Fibroblast of skin of left biceps (primary cell): ENCODE results near the gene WDR37.
A peak's percentile ranks its signal among the peaks of the same experiment; 100 is the strongest.
"Not testable (repeated sequence)": the region's sequence is repeated elsewhere in the genome, so short reads cannot be mapped to it uniquely, and the experiment has no call there.

Experiments
- DNase-seq, 2 experiments: peaks; one replicate each; pipeline ENCODE4 v3.0.0-alpha.2; 2013; ENCODE audit warnings: low read depth in 2 of 2

Gene WDR37

GRCh38 chr10:1056326-1057105 lies at the start of gene WDR37:
Gene WDR37, plus strand, starts transcription at chr10:1056385. Its CDS starts 15,771 bp downstream, at chr10:1072156.
- peak; percentile 21 to 45 for DNase-seq

DNA sequence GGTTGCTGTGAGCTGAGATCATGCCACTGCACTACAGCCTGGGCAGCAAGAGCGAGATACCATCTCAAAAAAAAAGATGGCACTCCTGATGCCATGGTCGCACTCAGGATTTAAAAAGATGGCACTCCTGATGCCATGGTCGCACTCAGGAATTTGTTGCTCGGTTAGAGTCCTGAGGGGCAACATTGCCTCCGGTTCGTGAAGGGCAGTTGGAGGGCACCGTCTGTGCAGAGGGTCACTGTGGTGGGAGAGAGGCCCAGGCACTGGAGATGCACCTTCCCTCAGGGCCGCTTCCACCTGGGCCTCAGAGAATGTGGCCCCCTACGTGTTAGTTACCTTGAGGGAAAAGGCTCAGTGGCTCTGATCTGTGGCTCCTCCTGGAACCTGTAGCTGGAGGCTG lies 49.6 kb upstream of the WDR37 start:
- DNase-seq = no peak

GRCh38 chr10:1007583-1007982 lies 48.6 kb upstream of the WDR37 start:
- DNase-seq = no peak

- DNase-seq = no peak
Observed at GRCh38 chr10:1009071-1009494, 47.1 kb upstream of the WDR37 start.

GRCh38 chr10:1009947-1010346 lies 46.2 kb upstream of the WDR37 start:
- DNase-seq = not testable (repeated sequence)

- no peak for DNase-seq
Observed at GRCh38 chr10:1010703-1011102, 45.5 kb upstream of the WDR37 start.

DNA sequence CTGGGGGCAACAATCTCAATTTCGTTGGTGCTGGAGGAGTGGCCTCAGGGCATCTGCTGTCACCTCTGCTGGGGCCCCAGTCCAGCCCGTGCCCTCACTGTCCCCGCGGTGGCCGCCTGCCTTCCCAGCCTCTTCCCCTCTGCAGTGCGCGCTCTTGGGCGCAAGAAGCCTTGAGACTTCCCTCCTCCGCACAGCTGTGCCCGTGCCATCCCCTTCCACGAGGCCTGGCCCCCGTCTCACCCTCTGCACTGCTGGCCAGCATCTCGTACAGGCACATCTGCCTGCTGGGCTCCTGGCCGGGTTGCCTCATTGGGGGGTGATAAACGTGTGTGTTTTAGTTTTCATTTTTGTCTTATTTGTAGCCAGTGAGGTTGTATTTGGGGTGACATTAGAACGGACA lies 44.5 kb upstream of the WDR37 start:
- no peak for DNase-seq

GRCh38 chr10:1015688-1016087 lies 40.5 kb upstream of the WDR37 start:
- no peak for DNase-seq

GRCh38 chr10:1019362-1019761 lies 36.8 kb upstream of the WDR37 start:
- no peak for DNase-seq

- no peak for DNase-seq
Observed at GRCh38 chr10:1020460-1020859, 35.7 kb upstream of the WDR37 start.

- no peak for DNase-seq
Observed at GRCh38 chr10:1020958-1021357, 35.2 kb upstream of the WDR37 start.

GRCh38 chr10:1022413-1022812 lies 33.8 kb upstream of the WDR37 start:
- DNase-seq = no peak

DNA sequence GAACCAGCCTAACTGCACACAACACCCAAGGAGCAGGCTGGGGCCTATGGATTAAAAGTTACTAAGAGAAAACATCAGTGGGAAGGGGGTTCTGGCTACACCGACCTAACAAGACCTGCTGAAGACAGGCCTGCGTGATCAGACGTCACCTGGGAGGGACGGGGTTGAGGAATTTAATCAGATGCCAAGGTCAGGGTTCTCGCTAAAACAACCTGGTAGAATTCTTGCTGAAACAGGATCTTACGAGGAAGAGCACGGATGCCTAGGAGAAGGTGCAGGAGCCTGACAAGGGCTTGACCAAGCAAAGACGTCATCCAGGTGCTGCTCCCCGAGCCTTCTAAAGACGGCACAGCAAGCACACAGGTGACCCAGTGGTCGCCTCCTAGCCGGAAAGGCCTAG lies 32.1 kb upstream of the WDR37 start:
- no peak for DNase-seq

GRCh38 chr10:1025683-1026082 lies 30.5 kb upstream of the WDR37 start, which contains the start of gene IDI2:
Gene IDI2, minus strand, starts transcription at chr10:1025859. Its CDS starts 1,136 bp downstream, at chr10:1024723.
- DNase-seq = no peak

DNA sequence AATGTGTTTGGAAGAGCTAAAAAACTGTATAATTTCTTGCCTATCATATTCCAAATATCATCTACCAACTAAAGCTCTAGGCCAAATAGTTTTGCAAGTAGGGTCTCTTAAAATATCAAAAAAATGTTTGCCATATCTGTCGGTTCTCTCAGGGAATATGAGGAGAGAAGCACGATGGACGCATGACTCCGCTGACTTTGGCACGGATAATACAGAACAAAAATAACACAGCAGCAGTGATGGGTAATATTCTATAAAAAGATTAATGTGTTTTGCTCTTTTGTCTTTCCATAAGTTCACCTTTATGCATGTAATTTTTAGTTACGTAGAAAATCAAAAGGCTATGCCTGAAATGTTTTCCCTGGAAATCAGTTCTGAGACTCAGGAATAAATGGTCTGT lies 29.6 kb upstream of the WDR37 start:
- no peak for DNase-seq

DNA sequence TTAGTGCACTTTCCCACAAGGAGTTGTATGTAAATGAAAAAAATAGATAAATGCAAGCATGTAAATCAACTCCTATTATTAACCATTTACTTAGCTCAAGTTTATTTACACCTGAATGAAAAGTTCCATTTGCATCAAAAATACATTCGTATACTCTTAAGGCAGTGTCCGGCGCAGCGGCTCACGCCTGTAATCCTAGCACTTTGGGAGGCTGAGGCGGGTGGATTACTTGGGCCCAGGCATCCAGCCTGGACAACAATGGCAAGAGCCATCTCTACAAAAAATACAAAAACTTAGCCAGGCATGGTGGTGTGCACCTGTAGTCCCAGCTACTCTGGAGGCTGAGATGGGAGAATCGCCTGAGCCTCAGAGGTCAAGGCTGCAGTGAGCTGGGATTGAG lies 26.3 kb upstream of the WDR37 start:
- no peak for DNase-seq

- no peak for DNase-seq
Observed at GRCh38 chr10:1033601-1034000, 22.6 kb upstream of the WDR37 start.

- no peak for DNase-seq
Observed at GRCh38 chr10:1034758-1035157, 21.4 kb upstream of the WDR37 start.

- no peak for DNase-seq
Observed at GRCh38 chr10:1035201-1035600, 21.0 kb upstream of the WDR37 start.

DNA sequence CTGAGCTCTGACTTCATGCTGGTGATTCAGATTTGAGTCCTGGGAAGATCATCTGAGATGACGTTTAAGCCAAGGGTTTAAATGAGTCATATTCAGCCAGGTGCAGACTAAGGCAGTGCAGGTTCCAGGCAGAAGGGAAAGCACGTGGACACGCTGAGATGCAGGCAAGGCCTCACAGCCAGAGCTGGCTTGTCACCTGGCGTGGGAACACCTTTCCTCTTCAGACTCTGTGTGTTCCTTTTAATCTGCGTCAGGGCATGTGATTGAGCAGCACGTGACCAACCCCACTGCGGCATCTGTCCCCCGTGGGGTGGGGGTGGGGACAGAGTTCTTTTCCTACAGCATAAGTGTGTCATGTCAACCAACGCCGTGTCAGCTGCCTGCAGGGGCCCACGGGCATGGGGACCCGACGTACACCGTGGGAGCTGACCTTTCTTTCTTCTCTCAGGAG lies 19.8 kb upstream of the WDR37 start:
- no peak for DNase-seq

DNA sequence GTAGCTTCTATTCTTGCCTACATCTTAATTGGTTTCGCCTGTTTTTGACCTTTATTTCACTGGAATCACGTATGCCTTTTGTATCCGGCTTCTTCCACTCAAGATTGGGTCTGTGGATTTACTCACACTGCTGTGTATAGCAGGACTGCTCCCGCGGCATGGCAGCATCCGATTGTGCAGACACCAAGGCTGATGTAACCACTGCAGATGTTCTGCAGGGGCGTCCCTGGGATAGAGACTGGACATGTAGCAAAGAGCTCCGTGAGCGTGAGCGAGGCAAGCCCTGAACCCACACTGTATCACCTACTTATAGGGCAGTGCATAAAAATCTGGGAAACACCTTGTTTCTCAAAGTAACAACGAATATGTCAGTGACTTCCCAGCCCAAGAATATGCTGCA lies 19.1 kb upstream of the WDR37 start:
- DNase-seq = no peak

GRCh38 chr10:1038769-1039168 lies 17.4 kb upstream of the WDR37 start:
- DNase-seq = not testable (repeated sequence)

DNA sequence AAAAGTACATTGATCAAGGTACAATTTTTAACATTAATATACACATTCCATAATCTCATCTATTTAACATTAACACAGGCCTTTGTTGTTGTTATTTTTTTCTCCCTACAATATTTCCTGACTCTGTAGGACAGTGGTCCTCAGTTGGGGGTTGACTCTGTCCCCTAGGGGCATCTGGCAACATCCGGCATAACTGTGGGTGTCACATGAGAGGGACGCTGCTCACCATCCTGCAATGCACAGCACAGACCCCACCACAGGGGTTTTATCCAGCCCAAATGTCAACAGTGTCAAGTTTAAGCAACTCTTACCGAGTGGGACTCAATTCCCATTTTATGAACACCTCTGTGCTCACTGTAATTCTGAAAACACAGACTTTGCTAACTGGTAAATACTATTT lies 16.1 kb upstream of the WDR37 start:
- DNase-seq = no peak

- no peak for DNase-seq
Observed at GRCh38 chr10:1041514-1041913, 14.7 kb upstream of the WDR37 start.
